HCT116 (cell line): ENCODE data around the gene SPEN. TPM values are rescaled to one million over a fixed set of nuclear protein-coding genes. Genes with fewer than 3 reads are reported as not detected.

ENCODE experiments used
- ATAC-seq: fragments of 200-7000 bp; cut with Tn5 transposase; 2 replicates; pipeline ENCODE4 v1.9.1; 2020; ENCODE audit warnings: mild to moderate bottlenecking, moderate library complexity
- BruUV-seq: library from RNA; stranded (reverse); fragments of 400-500 nt; replicated peaks from 2 replicates; lab custom pipeline; 2021; lab: Mats Ljungman, UMichigan
- CTCF ChIA-PET: fragments of 300-600 bp; sonication (Branson Sonifier 250); formaldehyde crosslinking; loops from one replicate; lab custom pipeline; 2021; ENCODE audit warnings: antibody characterized with exemption; lab: Charles Lee
- POLR2A ChIA-PET: fragments of 300-600, 350-600 bp; sonication (Branson Sonifier 250); formaldehyde crosslinking; loops from one replicate; lab custom pipeline; 2021; ENCODE audit warnings: antibody characterized with exemption; lab: Charles Lee
- RAD21 ChIA-PET, 2 experiments: fragments of 300-600 bp; sonication (Branson Sonifier 250); formaldehyde crosslinking; loops; one replicate each; lab custom pipeline; 2023; ENCODE audit warnings: low total read pairs in 2 of 2; ENCODE audit not compliant: uncharacterized antibody in 2 of 2, unreplicated experiment in 2 of 2, low non-redundant PET in 1 of 2; lab: Charles Lee
- DNase-seq: peaks from one replicate; pipeline ENCODE4 v3.0.0-alpha.2; 2010; ENCODE audit warnings: low read depth, low spot score
- H2AFZ ChIP-seq: fragments of 200-600 bp; shearing (Covaris generic), sonication (generic); 2 replicates; pipeline ENCODE4 v1.6.1; 2017; ENCODE audit warnings: low read depth, mixed run types, mixed read lengths, antibody characterized with exemption, low read length; ENCODE audit not compliant: poor library complexity, severe bottlenecking
- H3K27ac ChIP-seq: 2 replicates; pipeline ENCODE4 v1.5.1; 2012; ENCODE audit warnings: low read depth, low read length
- H3K27me3 ChIP-seq: fragments of 200-600 bp; sonication (generic); 2 replicates; pipeline ENCODE4 v1.6.1; 2016; ENCODE audit warnings: mixed run types, low read length, mixed read lengths; ENCODE audit not compliant: insufficient read depth
- H3K36me3 ChIP-seq, 2 experiments: fragments of 200-500 bp in 1 of 2; fragments of 200-600 bp in 1 of 2; sonication (Bioruptor generic) in 1 of 2; sonication (generic) in 1 of 2; 2 replicates each; pipeline versions ENCODE4 v1.5.1 to v1.6.1; 2014 to 2016; ENCODE audit warnings: low read length in 2 of 2, inconsistent platforms in 1 of 2, mixed read lengths in 1 of 2, mixed run types in 1 of 2; ENCODE audit not compliant: insufficient read depth in 2 of 2, control insufficient read depth in 1 of 2
- H3K4me1 ChIP-seq, 2 experiments: fragments of 200-600 bp in 1 of 2; sonication (generic) in 1 of 2; 2 replicates each; pipeline versions ENCODE4 v1.5.1 to v1.6.1; 2012 to 2017; ENCODE audit warnings: low read length in 2 of 2, inconsistent platforms in 1 of 2, mild to moderate bottlenecking in 1 of 2, mixed read lengths in 1 of 2, mixed run types in 1 of 2, moderate library complexity in 1 of 2; ENCODE audit not compliant: insufficient read depth in 2 of 2, control insufficient read depth in 1 of 2
- H3K4me2 ChIP-seq: fragments of 200-600 bp; sonication (generic); 2 replicates; pipeline ENCODE4 v1.6.1; 2017; ENCODE audit warnings: mixed run types, low read length, mixed read lengths
- H3K4me3 ChIP-seq, 2 experiments: fragments of 200-600 bp in 1 of 2; sonication (generic) in 1 of 2; replicated peaks in 1 of 2; 2 replicates each; pipeline ENCODE4 v1.5.1; 2011 to 2016; ENCODE audit warnings: low read length in 2 of 2, control low read depth in 1 of 2, low read depth in 1 of 2, mild to moderate bottlenecking in 1 of 2, mixed read lengths in 1 of 2, mixed run types in 1 of 2
- H3K79me2 ChIP-seq: fragments of 200-600 bp; sonication (generic); 2 replicates; pipeline ENCODE4 v1.6.1; 2017; ENCODE audit warnings: mild to moderate bottlenecking, mixed run types, low read length, moderate library complexity, mixed read lengths; ENCODE audit not compliant: insufficient read depth
- H3K9ac ChIP-seq: fragments of 200-600 bp; sonication (generic); 2 replicates; pipeline ENCODE4 v1.6.1; 2016; ENCODE audit warnings: low read length, mixed read lengths
- H3K9me2 ChIP-seq: fragments of 200-600 bp; sonication (generic), shearing (Covaris generic); 2 replicates; pipeline ENCODE4 v1.6.1; 2017; ENCODE audit warnings: mixed run types, mild to moderate bottlenecking, moderate library complexity; ENCODE audit not compliant: insufficient read depth
- H3K9me3 ChIP-seq, 2 experiments: fragments of 200-500 bp in 1 of 2; fragments of 200-600 bp in 1 of 2; sonication (Bioruptor generic) in 1 of 2; sonication (generic) in 1 of 2; 2 replicates each; pipeline ENCODE4 v1.6.1; 2014 to 2017; ENCODE audit warnings: low read length in 2 of 2, mixed read lengths in 2 of 2, inconsistent platforms in 1 of 2, low read depth in 1 of 2, mild to moderate bottlenecking in 1 of 2, mixed run types in 1 of 2, moderate library complexity in 1 of 2; ENCODE audit not compliant: control insufficient read depth in 1 of 2, insufficient read depth in 1 of 2
- H4K20me1 ChIP-seq: fragments of 200-600 bp; sonication (generic), shearing (Covaris generic); 2 replicates; pipeline ENCODE4 v1.6.1; 2017; ENCODE audit warnings: mixed run types, mild to moderate bottlenecking, moderate library complexity; ENCODE audit not compliant: insufficient read depth
- CBX3 ChIP-seq: IDR thresholded peaks from 2 replicates; pipeline ENCODE4 v1.6.1; 2012; ENCODE audit warnings: low read depth
- ELF1 ChIP-seq: IDR thresholded peaks from 2 replicates; pipeline ENCODE4 v1.6.1; 2012; ENCODE audit warnings: low read depth, borderline replicate concordance
- EZH2 ChIP-seq: fragments of 200-600 bp; sonication (generic); IDR thresholded peaks from 2 replicates; pipeline ENCODE4 v1.6.1; 2017; ENCODE audit warnings: antibody characterized with exemption, mixed run types
- FOSL1 ChIP-seq: IDR thresholded peaks from 2 replicates; pipeline ENCODE4 v1.6.1; 2012; ENCODE audit warnings: low read depth
- JUND ChIP-seq: IDR thresholded peaks from 2 replicates; pipeline ENCODE4 v1.6.1; 2012
- POLR2AphosphoS5 ChIP-seq: IDR thresholded peaks from 2 replicates; pipeline ENCODE4 v1.6.1; 2011; ENCODE audit warnings: mild to moderate bottlenecking, low read depth, low read length, moderate library complexity
- SIN3A ChIP-seq: IDR thresholded peaks from 2 replicates; pipeline ENCODE4 v1.6.1; 2012; ENCODE audit warnings: low read depth
- TCF7L2 ChIP-seq: IDR thresholded peaks from 2 replicates; pipeline ENCODE4 v1.7.0; 2011; ENCODE audit warnings: borderline replicate concordance, inconsistent platforms; ENCODE audit not compliant: insufficient read depth, insufficient read length; ENCODE audit errors: extremely low read depth
- YY1 ChIP-seq: IDR thresholded peaks from 2 replicates; pipeline ENCODE4 v1.6.1; 2011; ENCODE audit warnings: low read length, low read depth, moderate library complexity, mild to moderate bottlenecking; ENCODE audit not compliant: insufficient replicate concordance; ENCODE audit errors: extremely low read depth
- ZBTB33 ChIP-seq: IDR thresholded peaks from 2 replicates; pipeline ENCODE4 v1.6.1; 2011; ENCODE audit warnings: mild to moderate bottlenecking, low read length, moderate library complexity; ENCODE audit not compliant: insufficient replicate concordance; ENCODE audit errors: extremely low read depth
- ZFX ChIP-seq: fragments of 450-650 bp; IDR thresholded peaks from 2 replicates; pipeline ENCODE4 v1.6.1; 2017
- ZNF274 ChIP-seq: fragments of 200-500 bp; sonication (Bioruptor generic); IDR thresholded peaks from 2 replicates; pipeline ENCODE4 v1.6.1; 2014; ENCODE audit warnings: mild to moderate bottlenecking, low read depth, low read length, inconsistent platforms
- intact Hi-C: fragments of 100-400 bp; cut with micrococcal nuclease; formaldehyde crosslinking; loops from 2 replicates; pipeline ENCODE4 v1.10.0; 2022
- total RNA-seq: library from RNA; stranded (reverse); gene quantifications from one replicate; pipeline ENCODE4 v1.2.1, GENCODE V29; 2021; ENCODE audit not compliant: unreplicated experiment
- TF ChIP-seq, protein P1 (sequence below): IDR thresholded peaks from 2 replicates; pipeline ENCODE4 v1.6.1; 2012
- TF ChIP-seq, protein P2 (sequence below): IDR thresholded peaks from 2 replicates; pipeline ENCODE4 v1.6.1; 2012; ENCODE audit warnings: low read depth

SPEN gene
- total RNA-seq, 1 experiment from 2014 or later, result 58.6 TPM

DNA sequence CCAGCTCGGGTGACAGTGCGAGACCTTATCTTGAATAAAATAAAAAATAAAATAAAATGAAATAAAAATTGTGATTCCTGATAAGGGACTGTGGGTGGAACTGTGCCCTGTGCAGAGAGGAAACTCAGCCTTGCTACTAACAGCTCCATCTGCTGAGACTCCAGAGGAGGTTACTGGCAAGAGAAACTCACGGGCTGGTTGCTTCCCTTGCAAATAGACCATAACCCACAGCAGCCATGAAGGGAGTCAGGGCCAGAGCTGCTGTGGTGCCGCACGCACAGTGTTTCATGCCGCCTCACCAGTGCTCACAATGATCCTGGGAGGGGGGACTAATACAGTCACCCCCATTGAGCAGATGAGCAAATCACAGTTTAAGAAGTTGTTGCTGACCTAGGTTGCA, 114.7 kb downstream of the SPEN start:
- H3K36me3 ChIP-seq, result no peaks in the 10 kb centered on the region
- DNase-seq (no peak), ATAC-seq (no peak)
- no peak overlapping the region for H3K4me2 ChIP-seq
- no peaks in the 10 kb centered on the region for H3K4me1 ChIP-seq
- no peaks in the 10 kb centered on the region for H3K27me3 ChIP-seq
- BruUV-seq, result no TSS peak
- ChIA-PET POLR2A (no interaction called here), CTCF (no interaction called here), RAD21 (no interaction called here)
- peaks cover 39% of the 10 kb centered on the region for H3K79me2 ChIP-seq
- no peaks in the 10 kb centered on the region for H3K9me3 ChIP-seq
- no peak for TF ChIP-seq YY1
- no peak for TF ChIP-seq ZNF274
- TF ChIP-seq ELF1, result no peak
- no peak for TF ChIP-seq FOSL1
- no peak for TF ChIP-seq ZBTB33
- no peak for TF ChIP-seq EZH2
- TF ChIP-seq, protein P1, sequence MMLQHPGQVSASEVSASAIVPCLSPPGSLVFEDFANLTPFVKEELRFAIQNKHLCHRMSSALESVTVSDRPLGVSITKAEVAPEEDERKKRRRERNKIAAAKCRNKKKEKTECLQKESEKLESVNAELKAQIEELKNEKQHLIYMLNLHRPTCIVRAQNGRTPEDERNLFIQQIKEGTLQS, result no peak
- no peak for TF ChIP-seq POLR2AphosphoS5
- no peak for TF ChIP-seq SIN3A
- no peak for TF ChIP-seq CBX3
- TF ChIP-seq JUND, result no peak
- TF ChIP-seq, protein P2, sequence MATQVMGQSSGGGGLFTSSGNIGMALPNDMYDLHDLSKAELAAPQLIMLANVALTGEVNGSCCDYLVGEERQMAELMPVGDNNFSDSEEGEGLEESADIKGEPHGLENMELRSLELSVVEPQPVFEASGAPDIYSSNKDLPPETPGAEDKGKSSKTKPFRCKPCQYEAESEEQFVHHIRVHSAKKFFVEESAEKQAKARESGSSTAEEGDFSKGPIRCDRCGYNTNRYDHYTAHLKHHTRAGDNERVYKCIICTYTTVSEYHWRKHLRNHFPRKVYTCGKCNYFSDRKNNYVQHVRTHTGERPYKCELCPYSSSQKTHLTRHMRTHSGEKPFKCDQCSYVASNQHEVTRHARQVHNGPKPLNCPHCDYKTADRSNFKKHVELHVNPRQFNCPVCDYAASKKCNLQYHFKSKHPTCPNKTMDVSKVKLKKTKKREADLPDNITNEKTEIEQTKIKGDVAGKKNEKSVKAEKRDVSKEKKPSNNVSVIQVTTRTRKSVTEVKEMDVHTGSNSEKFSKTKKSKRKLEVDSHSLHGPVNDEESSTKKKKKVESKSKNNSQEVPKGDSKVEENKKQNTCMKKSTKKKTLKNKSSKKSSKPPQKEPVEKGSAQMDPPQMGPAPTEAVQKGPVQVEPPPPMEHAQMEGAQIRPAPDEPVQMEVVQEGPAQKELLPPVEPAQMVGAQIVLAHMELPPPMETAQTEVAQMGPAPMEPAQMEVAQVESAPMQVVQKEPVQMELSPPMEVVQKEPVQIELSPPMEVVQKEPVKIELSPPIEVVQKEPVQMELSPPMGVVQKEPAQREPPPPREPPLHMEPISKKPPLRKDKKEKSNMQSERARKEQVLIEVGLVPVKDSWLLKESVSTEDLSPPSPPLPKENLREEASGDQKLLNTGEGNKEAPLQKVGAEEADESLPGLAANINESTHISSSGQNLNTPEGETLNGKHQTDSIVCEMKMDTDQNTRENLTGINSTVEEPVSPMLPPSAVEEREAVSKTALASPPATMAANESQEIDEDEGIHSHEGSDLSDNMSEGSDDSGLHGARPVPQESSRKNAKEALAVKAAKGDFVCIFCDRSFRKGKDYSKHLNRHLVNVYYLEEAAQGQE, result no peak
- TF ChIP-seq TCF7L2, result no peak
- TF ChIP-seq ZFX, result no peak
- intact Hi-C loops, result no loop called here
- no peak overlapping the region for H2AFZ ChIP-seq
- H3K27ac ChIP-seq, result no peak overlapping the region
- no peak overlapping the region for H3K9ac ChIP-seq
- no peaks in the 10 kb centered on the region for H4K20me1 ChIP-seq
- no peak overlapping the region for H3K4me3 ChIP-seq
- H3K9me2 ChIP-seq, result no peaks in the 10 kb centered on the region
